HG03521 (cell line): ENCODE results near the gene GGA1.

Experiments
- ATAC-seq: cut with Tn5 transposase; IDR thresholded peaks from one replicate; pipeline ENCODE4 v1.9.1; 2021; ENCODE audit warnings: mild to moderate bottlenecking, moderate library complexity; ENCODE audit not compliant: unreplicated experiment

GGA1 gene

GRCh38 chr22:37628830-37629229, 20.2 kb downstream of the GGA1 start:
- ATAC-seq, result no peak

- no peak for ATAC-seq
Observed at GRCh38 chr22:37629928-37630327, 21.3 kb downstream of the GGA1 start.

GRCh38 chr22:37630839-37631435, 22.3 kb downstream of the GGA1 start:
- ATAC-seq, result no peak

DNA sequence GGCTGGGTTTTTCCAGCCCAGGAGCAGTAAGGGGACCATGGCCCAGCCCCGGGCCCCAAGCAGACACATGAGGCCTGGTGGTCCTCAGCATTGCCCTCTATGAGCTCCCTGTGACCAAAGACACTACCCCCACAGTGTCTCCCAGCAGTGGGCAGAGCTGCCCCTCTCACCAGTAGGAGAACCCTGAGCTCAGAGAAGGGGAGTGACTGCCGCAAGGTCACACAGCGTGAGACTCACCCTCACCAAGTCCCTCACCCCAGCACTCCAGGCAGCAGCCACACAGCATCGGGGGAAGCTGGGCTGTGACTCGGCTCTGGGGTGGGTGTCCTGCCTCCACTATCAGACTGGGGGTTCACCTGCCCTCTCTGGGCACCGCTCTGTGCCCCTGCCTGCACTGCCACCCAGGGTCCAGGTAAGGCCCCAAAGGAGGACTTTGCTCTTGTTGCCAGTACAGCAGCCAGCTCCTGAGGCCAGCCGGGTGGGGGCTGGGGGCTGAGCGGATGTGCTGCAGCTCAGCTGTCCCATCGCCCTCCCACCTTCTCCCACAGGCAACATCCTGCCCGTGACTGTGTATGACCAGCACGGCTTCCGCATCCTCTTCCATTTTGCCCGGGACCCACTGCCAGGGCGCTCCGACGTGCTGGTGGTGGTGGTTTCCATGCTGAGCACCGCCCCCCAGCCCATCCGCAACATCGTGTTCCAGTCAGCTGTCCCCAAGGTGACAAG, 23.0 kb downstream of the GGA1 start:
- no peak for ATAC-seq

DNA sequence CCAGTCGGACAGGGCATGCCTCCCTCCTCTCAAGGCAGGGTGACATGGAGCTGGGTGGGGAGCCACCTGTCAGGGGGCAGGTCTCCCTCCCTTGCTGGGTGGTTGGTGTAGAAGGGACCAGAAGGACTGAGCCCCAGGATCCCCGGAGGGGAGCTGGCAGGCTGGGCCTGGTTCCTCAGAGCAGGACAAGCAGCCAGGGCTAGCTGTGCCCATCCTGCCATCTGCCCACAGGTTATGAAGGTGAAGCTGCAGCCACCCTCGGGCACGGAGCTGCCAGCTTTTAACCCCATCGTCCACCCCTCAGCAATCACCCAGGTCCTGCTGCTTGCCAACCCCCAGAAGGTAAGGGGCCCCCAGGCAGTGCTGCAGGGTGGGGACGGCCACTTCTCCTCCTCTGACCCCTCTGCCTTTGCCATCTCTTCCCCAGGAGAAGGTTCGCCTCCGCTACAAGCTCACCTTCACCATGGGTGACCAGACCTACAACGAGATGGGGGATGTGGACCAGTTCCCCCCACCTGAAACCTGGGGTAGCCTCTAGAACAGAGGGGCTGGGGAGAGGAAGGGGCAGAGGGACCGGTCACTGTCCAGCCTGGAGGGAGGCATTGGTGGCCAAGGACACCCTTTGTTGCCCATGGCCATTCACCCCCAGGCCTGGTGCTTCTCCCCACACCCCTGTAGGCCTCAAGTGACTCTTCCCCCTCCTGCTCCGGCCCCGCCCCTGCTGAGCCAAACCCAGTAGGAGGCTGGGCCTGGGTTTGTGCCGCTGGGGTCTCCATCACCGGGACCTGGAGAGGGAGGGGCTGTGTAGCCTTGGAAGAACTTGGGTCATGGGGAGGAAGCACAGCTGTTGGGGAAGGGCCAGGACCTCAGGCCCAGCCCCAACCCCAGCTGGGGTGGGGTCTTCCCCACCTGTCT, 23.8 kb downstream of the GGA1 start:
- ATAC-seq, result peak; percentile 4

DNA sequence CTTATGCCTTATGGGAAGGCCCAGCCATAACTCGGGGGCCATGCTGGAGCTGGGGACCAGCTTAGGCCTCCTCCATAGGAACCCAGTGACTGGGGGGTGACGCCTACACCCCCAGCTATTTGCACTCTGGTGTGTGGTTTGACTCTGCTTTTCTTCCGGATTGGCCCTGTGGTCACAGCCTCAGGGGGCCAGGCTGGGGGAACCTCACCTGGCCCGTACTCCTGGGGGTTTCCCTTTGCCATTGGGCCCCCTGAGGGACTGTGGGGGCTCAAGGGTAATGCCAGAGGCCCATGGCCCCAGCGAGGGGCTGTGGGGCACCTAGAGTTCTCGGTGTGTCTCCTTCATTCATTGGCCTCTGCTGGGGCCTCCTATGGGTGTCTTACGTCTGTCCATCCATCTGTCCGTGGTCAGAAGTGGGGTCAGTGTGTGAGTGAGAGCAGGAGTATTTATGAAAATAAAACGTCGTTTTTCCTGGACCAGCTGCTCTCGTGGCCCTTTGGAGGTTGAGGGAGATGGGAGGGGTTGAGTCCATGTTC, 24.5 kb downstream of the GGA1 start:
- ATAC-seq, result peak; percentile 47

DNA sequence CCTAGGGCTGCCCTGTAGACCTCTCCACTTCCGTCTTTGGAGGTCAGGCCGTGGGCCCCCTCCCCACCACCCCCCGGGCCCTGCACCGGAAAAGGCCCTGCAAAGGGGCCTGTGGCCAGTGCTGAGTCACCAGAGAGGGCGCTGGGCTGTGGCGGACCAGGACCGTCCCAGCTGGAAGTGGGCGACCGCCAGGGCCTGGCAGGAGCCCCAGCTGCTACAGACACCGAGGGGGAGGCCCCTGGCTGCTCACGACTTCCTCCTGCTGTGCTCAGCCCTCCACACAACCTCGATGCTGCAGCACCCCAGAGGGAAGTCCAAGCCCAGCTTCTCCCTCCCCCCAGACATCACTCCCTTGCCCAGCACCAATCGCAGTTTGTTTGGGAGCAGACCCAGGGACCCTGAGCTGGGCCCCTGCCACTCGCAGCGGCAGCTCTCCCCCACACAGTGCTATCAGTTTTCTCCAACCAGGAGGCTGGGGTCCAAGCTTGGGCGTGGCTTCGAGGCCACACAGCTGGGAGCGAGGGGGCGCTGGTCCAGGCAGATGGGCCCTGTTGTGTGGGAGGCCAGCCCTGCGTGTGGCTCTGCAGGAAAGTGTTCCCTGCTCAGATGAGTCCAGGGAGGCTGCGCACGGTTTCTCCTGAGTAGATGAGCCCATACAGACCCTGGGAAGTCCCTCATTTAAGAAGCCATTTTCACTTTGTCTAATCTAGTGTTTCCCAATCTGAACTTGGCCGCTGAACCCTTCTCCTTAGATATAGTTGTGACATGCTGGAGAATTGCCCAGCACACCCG, 25.2 kb downstream of the GGA1 start:
- ATAC-seq, result peak; percentile 39

DNA sequence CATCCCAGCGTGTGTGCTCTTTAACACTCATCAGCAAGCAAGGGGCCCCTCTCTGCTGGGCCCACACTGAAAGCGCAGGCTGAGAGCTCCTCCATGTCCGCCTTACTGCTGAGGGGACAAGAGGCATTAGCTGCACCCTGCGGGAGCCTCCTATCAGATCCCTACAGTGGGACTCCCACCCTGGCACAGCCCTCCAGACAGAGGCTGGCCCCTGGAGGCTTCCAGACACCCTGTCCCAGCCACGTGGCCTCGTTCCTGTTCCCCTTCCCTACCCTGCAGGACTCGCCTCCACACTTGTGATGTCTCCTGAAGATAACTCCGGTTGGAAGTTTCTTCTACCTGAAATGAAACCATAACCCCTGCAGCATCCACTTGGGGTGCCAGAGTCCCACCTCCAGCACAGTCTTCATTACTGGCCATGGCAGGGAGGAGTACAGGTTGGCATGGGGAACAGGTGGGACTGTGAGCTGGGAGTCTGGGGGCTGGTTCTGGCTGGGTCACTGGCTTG, 25.8 kb downstream of the GGA1 start:
- no peak for ATAC-seq

- no peak for ATAC-seq
Observed at GRCh38 chr22:37635157-37635556, 26.5 kb downstream of the GGA1 start.

- no peak for ATAC-seq
Observed at GRCh38 chr22:37636186-37636948, 27.7 kb downstream of the GGA1 start.

GRCh38 chr22:37636949-37637273, 28.3 kb downstream of the GGA1 start:
- ATAC-seq, result no peak

GRCh38 chr22:37638391-37639069, 29.9 kb downstream of the GGA1 start:
- ATAC-seq, result no peak

- ATAC-seq, result no peak
Observed at GRCh38 chr22:37639070-37639760, 30.6 kb downstream of the GGA1 start, which contains the start of gene SH3BP1. Gene SH3BP1 (plus strand): TSS chr22:37639669. CDS start chr22:37639788, 119 bp downstream.

GRCh38 chr22:37639771-37640590, 31.3 kb downstream of the GGA1 start:
- ATAC-seq, result no peak

- no peak for ATAC-seq
Observed at GRCh38 chr22:37640591-37641560, 32.2 kb downstream of the GGA1 start.

DNA sequence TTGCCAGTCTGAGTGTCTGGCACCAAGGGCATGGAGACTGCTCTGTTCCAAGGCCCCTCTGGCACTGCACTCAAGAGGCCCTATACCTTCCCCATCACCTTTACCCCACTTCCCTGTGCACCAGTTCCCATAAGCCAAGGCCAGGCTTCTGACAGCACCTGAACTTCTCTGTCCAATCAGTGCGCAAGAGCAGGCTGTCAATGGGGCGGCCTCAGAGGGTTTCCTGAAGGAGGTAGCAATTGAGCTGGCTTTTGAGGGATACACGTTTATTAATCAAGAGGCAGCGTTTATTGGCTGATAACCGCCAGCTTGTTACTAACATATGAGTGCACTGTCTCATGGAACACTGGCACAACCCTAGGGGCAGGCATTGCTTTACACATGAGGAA, 32.9 kb downstream of the GGA1 start:
- ATAC-seq, result no peak
